GM21360 (cell line): Measurements from ENCODE around the gene HTT-AS.
A peak's percentile ranks its signal among the peaks of the same experiment; 100 is the strongest.
"Not testable (repeated sequence)": the region's sequence is repeated elsewhere in the genome, so short reads cannot be mapped to it uniquely, and the experiment has no call there.

ENCODE experiments used
- ATAC-seq: cut with Tn5 transposase; IDR thresholded peaks from one replicate; pipeline ENCODE4 v1.9.1; 2021; ENCODE audit warnings: mild to moderate bottlenecking, moderate library complexity; ENCODE audit not compliant: unreplicated experiment

HTT-AS gene

GRCh38 chr4:3074078-3074845, at the start of gene HTT-AS, which contains the start of gene HTT:
Gene HTT-AS (minus strand): TSS chr4:3074538.
Gene HTT (plus strand): TSS chr4:3074681. CDS start chr4:3074826, 145 bp downstream.
- ATAC-seq, result peak; percentile 72

- ATAC-seq, result no peak
Observed at GRCh38 chr4:3123181-3123671, 48.9 kb upstream of the HTT-AS start.

DNA sequence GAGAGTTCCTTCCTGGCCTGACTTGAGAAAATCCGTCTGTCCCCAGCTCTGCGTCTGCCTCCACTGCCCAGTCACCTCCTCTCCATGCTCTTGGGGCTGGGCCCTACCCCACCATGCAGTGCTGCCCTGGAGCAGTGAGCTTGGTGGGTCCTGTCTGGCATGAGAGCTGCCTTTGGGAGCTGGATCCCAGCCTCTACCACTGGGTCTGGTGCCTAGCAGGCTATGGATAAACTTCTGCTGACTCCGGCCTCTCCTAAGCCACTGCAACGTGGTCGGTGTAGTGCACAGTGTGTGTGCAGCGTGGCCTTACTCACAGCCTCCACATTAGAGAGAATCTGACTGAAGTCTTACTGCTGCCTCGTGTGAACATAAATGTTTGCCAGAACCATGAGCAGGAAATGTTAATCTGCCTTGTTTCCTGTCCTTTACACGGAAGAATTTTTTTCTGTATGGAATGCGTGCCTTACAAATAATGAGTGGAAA, 47.8 kb upstream of the HTT-AS start:
- no peak for ATAC-seq

DNA sequence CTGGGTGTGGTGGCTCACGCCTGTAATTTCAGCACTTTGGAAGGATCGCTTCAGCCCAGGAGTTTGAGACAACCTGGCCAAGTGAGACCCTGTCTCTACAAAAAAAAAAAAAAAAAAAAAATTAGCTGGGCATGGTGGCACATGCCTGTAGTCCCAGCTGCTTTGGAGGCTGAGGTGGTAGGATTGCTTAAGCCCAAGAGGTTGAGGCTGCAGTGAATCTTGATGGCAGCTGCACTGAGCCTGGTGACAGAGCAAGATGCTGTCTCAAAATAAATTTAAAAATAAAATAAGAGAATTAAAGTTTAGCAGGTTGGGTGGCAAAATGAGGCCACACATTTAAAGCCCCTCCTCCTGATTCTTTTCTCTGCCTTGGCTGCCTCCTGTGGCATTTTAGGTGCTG, 47.3 kb upstream of the HTT-AS start:
- ATAC-seq, result no peak

- no peak for ATAC-seq
Observed at GRCh38 chr4:3121110-3121509, 46.8 kb upstream of the HTT-AS start.

DNA sequence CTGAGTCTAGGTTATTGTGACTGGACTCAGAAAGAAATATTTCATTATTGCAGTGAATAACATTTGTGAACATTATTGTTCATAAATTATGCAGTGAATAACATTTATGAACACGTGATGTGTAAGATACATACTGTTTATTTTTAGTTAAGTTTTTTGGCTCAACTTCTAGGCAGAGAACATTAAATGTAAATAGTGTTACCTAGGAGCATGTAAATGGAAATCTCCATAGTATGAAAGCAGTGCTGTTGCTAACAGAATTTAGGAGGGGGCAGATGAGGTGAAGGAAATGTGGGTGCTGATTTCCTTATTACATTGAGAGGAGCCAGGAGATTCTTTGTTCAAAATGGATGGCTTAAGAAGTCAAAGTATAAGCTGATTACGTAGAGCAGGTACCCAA, 45.1 kb upstream of the HTT-AS start:
- no peak for ATAC-seq

DNA sequence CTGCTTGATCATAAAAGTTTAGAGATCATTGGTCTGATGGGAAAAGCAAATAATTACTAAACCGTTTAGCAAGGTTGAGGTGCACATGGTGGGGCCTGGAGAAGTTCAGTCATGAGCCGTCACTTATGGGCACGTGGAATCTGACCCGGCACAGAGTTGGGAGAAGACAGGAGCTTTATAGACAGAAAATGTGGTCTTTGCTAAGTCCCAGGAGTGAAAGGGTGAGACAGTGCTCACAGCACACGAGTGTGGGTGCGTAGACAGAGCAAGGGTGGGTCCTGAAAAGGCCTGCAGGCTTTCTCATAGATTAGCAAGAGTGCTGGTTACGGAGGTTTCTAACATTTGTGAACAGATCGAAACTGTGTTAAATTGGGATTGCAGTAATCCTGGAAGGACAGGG, 44.0 kb upstream of the HTT-AS start:
- ATAC-seq, result no peak

DNA sequence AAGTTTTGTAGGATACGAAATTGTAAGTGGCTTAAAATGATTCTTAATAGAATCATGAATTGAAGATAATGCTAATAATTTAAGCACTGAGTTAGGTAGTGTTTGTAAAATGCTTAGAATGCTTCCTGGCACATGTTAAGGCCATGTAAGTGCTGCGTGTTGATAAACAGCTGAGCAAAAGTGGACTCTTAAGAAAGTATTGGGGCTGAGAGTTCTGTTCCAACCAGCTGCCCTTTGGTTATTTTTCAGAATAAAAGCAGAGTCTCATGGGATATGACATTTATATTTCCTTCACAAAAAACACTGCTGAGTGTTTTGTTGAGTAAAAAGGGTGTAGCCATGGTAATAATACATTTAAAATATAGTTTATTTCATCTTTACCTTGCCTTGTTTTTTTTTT, 42.6 kb upstream of the HTT-AS start:
- ATAC-seq, result no peak

DNA sequence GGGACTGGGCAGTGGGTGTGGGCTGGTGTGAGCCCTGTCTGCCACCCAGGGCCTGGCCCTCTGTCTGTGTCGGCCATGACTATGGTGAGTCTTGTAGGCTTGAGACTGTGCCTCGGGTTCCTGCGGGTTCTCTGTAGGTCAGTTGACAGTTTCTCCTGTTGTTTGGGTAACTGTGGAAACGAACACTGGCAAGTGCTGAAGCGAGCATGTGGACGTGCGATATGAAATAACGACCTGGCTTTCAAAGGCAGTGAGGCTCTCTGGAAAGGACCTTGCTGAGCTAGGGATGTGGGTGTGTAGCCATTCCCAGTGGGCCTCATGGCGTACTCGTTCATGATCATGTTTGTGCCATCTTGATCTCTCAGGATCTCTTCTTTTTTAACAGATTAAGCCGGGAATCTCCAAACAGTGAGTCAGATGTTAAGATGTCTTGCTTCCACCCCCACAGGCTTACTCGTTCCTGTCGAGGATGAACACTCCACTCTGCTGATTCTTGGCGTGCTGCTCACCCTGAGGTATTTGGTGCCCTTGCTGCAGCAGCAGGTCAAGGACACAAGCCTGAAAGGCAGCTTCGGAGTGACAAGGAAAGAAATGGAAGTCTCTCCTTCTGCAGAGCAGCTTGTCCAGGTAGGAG, 41.4 kb upstream of the HTT-AS start:
- no peak for ATAC-seq

- no peak for ATAC-seq
Observed at GRCh38 chr4:3114377-3114776, 40.0 kb upstream of the HTT-AS start.

DNA sequence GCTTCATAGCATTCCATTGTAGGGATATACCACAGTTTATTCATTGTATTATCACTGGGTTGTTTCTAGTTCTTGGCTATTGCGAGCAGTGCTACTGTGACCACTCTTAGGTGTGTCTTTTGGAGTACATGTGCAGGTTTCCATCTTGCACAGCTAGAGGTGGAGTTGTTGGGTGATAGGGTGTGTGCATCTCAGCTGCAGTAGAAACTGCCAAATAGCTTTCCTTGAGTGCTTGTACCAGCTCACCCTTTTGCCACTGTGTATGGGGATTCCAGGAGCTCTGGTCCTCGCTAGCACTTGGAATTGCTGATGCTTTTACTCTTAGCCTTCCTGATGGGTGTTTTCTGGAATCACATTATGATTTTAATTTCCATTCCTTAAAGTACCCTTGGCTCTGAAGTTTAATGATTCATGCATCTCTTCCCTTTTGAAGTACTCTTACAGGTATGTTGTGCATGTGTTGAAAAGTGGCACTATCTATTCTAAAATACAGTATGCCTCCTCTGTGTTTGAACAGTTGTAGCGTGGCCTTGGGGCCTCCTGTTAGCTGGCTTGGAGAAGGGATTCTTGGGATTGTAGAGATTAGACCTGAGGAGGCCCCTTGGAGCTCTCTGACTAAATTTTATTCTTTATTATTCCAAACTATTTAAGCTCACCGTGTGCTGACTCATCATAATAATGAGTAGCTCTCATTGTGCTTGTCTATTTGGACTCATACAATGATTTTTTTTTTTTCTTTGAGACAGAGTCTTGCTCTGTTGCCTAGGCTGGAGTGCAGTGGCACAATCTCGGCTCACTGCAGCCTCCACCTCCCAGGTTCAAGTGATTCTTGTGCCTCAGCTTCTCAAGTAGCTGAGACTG, 38.5 kb upstream of the HTT-AS start:
- no peak for ATAC-seq

- ATAC-seq, result no peak
Observed at GRCh38 chr4:3112201-3112600, 37.9 kb upstream of the HTT-AS start.

DNA sequence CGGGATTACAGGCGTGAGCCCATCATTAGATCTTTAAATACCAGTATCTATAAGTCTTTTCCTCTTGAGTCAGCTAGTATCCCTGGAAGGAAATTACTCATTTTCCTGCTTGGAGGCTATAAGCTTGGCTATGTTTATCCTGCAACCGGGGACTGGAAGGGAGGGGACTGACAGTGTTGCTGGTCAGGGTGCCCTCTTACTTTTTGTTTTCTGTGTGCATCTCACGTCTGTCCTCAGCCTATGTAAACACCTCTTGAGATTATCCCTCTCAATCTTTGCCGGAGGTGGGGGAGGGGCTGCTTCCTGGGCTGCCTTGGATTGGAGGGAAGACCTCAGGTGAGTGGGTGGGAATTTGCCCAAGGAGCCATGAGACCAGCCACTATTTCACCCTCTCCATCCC, 37.1 kb upstream of the HTT-AS start:
- ATAC-seq, result no peak

- no peak for ATAC-seq
Observed at GRCh38 chr4:3108211-3108610, 33.9 kb upstream of the HTT-AS start.

DNA sequence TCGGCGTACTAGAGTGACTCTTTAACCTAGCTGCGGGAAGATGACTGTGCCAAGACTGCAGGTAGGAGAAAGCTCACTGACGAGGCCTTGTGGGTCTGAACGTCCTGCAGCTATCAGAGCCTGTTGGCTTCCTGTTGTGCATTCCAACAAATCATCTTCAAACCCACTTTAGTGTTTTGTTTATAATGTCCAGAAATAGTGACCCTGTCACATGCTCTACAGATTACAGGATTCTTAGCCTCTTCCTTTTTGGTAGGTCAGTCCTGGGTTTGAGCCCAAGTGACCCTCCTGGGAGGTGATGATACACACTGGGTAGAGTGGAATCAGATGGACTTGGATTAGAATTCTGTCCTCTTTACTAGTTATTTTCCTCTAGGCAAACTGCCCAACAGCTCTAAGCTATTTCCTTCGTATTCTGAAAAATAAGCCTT, 33.4 kb upstream of the HTT-AS start:
- ATAC-seq, result no peak

DNA sequence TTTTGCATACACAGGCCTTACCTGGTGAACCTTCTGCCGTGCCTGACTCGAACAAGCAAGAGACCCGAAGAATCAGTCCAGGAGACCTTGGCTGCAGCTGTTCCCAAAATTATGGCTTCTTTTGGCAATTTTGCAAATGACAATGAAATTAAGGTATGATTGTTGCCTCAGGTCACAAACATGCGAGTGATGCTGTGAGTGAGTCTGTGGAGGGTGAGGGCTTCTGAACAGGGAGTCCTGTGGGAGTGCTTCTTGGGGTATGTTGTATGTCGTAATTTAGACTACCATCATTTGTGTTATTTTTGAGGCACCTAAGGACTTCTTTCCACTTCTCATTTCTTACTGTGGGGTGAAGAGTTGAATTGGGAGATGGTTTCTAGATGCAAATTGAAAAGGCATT, 32.9 kb upstream of the HTT-AS start:
- no peak for ATAC-seq

DNA sequence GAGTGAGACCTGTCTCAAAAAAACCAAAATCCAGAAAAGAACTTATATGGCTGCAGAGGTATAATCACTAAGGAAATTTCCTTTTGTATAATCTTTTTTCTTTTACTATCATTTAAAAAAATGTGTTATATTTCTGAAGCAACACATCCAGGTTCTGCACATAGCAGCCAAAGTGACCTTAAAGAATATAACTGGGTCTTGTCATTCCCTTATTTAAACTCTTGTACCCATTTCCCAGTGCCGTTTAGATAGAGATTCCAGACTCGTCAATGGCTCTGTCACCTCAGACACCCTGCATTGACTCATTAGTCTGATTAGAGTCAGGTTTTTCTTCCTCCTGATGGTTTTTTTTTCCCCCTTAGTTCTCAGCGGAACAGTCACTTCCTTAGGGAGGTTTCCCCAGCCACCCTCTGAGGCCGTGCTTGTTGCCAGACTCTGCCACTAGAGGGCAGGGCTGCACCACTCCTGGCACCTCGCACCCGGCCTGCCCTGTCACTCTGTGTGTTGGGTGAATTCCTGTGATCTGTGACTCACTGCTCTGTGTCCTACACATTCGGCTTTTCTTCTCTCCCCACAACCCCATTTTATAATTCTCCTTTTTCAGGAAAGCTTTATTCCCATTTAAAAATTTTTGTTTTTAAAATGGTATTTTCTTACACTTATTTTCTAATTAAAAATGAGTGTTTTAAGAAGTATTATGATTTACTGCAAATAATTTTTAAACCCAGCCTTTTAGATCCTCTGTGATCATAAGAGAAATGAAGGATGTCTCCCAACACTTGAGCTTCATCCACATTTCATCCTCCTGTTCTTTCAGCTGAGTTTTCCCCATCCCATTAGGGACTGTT, 32.2 kb upstream of the HTT-AS start:
- peak; percentile 85 for ATAC-seq

DNA sequence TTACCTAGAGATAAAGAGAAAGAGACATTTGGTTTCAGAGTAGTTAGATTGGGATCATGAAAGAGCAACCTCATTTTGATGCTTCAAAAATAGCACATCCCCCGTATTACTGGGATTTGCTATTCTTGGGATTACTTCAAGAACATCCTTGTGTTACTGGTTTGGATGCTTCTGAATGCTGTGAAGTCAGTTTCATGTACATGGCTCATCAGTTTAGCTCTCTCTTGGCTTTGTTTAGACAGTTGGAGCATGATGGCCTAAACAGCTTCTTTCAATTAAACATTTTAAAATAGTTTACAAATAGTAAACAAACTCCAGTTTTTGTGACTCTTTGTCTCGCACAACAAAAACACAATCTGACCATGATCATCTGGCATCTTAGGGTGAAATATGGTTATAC, 24.0 kb upstream of the HTT-AS start:
- ATAC-seq, result no peak

DNA sequence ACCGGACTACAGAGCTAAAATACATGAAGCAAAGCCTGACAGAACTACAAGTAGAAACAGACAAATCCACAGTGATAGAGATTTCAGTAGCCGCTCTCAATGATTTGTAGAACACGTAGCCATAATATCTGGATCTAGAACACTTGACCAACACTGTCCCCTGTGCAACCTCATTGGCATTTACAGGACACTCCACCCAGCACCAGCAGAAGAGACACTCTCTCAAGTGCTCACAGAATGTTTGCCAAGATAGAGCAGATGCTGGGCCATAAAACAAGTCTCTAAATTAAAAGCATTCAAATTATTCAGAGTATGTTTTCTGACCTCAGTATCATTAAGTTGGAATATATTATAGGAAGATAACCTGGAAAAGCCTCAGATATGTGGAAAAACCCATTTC, 21.9 kb upstream of the HTT-AS start:
- ATAC-seq, result no peak

- not testable (repeated sequence) for ATAC-seq
Observed at GRCh38 chr4:3094701-3095100, 20.4 kb upstream of the HTT-AS start.
